GM21717 (cell line): ENCODE data around the gene MASTL.
"Not testable (repeated sequence)": the region's sequence is repeated elsewhere in the genome, so short reads cannot be mapped to it uniquely, and the experiment has no call there.

Experiments used
- ATAC-seq: cut with Tn5 transposase; IDR thresholded peaks from one replicate; pipeline ENCODE4 v1.9.1; 2021; ENCODE audit warnings: mild to moderate bottlenecking, moderate library complexity; ENCODE audit not compliant: unreplicated experiment

Gene MASTL

GRCh38 chr10:27155066-27155754 lies at the start of gene MASTL:
Gene MASTL (plus strand): TSS chr10:27155352. CDS start chr10:27155427, 75 bp downstream.
- peak; percentile 83 for ATAC-seq

GRCh38 chr10:27108165-27108564 lies 47.0 kb upstream of the MASTL start:
- no peak for ATAC-seq

GRCh38 chr10:27134371-27134770 lies 20.8 kb upstream of the MASTL start:
- no peak for ATAC-seq

GRCh38 chr10:27138277-27138676 lies 16.9 kb upstream of the MASTL start:
- ATAC-seq = no peak

GRCh38 chr10:27143686-27144085 lies 11.5 kb upstream of the MASTL start:
- no peak for ATAC-seq

- ATAC-seq = no peak
These were observed 9.2 kb upstream of the MASTL start for GRCh38 chr10:27145937-27146336.

GRCh38 chr10:27147701-27148100 lies 7.5 kb upstream of the MASTL start:
- no peak for ATAC-seq

- no peak for ATAC-seq
These were observed 4.9 kb upstream of the MASTL start for GRCh38 chr10:27150261-27150660.

GRCh38 chr10:27152687-27153086 lies 2.5 kb upstream of the MASTL start:
- no peak for ATAC-seq

- ATAC-seq = no peak
These were observed 1.8 kb upstream of the MASTL start for GRCh38 chr10:27153329-27153728.

GRCh38 chr10:27153845-27154193 lies 1.3 kb upstream of the MASTL start:
- peak; percentile 13 for ATAC-seq

GRCh38 chr10:27156566-27156965 lies 1.4 kb downstream of the MASTL start:
- not testable (repeated sequence) for ATAC-seq

- no peak for ATAC-seq
These were observed 2.0 kb downstream of the MASTL start for GRCh38 chr10:27157150-27157549.

GRCh38 chr10:27158421-27158820 lies 3.3 kb downstream of the MASTL start:
- no peak for ATAC-seq

- no peak for ATAC-seq
These were observed 14.7 kb downstream of the MASTL start for GRCh38 chr10:27169849-27170248.

- no peak for ATAC-seq
These were observed 33.1 kb downstream of the MASTL start for GRCh38 chr10:27188259-27188658.

GRCh38 chr10:27188897-27189296 lies 33.7 kb downstream of the MASTL start:
- ATAC-seq = no peak

GRCh38 chr10:27190508-27190907 lies 35.4 kb downstream of the MASTL start:
- ATAC-seq = no peak

GRCh38 chr10:27192284-27192683 lies 37.1 kb downstream of the MASTL start:
- ATAC-seq = no peak

GRCh38 chr10:27197980-27198620 lies 42.9 kb downstream of the MASTL start:
- ATAC-seq = no peak

GRCh38 chr10:27203806-27204205 lies 48.7 kb downstream of the MASTL start:
- ATAC-seq = no peak

GRCh38 chr10:27207350-27207749 lies 52.2 kb downstream of the MASTL start:
- ATAC-seq = no peak

- no peak for ATAC-seq
These were observed 68.8 kb downstream of the MASTL start for GRCh38 chr10:27223964-27224363.
